Stimulated activated CD8-positive, alpha-beta memory T cell treated with anti-CD3 and anti-CD28 coated beads, Interleukin-4, amount 100 ng/mL, for 48 hours (primary cell): ENCODE results near the gene ZNF844.
"Not testable (repeated sequence)": the region's sequence is repeated elsewhere in the genome, so short reads cannot be mapped to it uniquely, and the experiment has no call there.

Experiments
- DNase-seq: peaks from one replicate; pipeline ENCODE4 v3.0.0-alpha.2; 2020

ZNF844 gene

GRCh38 chr19:12064590-12065538 lies at the start of gene ZNF844:
Gene ZNF844, plus strand, starts transcription at chr19:12064731. Its CDS starts 143 bp downstream, at chr19:12064874.
- peak; percentile 87 for DNase-seq

DNA sequence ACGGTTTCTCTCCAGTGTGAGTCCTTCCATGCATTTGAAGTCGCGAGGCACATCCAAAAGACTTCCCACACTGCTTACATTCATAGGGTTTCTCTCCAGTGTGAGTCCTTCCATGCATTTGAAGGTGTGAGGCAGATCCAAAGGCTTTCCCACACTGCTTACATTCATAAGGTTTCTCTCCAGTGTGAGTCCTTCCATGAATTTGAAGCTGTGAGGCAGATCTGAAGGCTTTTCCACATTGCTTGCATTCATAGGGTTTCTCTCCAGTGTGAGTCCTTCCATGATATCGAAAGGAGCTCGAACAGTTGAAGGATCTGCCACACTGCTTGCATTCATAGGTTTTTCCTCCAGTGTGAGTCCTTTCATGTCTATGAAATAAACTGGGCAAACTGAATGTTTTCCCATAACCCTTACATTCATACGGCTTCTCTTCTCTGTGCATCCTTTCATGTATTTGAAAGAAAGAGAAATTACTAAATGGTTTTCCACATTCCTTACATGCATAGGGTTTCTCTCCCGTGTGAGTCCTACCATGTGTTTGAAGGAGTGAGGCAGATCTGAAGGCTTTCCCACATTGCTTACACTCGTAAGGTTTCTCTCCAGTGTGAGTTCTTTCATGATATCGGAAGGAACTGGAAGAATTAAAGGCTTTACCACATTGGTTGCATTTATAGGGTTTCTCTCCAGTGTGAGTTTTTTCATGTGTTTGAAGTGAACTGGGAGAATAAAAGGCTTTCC lies 49.3 kb upstream of the ZNF844 start:
- no peak for DNase-seq

GRCh38 chr19:12015753-12016116 lies 48.8 kb upstream of the ZNF844 start:
- no peak for DNase-seq

DNA sequence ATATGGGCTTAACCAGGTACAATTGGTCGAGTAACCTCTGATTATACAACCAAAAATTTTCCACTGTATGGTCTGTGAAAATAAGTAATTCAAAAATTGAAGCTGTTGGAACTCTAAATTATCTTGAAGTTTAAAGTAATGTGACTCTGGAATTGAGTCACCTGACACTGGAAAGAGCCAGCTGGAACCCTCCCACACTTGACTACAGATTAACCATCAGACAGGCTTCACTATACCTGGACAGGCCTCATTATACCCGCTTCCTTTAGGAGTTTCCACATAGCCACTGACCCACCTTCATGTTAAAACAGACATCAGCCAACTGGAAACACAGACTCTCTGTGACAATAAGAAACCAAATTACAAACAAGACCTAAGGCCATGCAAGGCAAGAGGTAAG lies 30.3 kb upstream of the ZNF844 start:
- DNase-seq = no peak

DNA sequence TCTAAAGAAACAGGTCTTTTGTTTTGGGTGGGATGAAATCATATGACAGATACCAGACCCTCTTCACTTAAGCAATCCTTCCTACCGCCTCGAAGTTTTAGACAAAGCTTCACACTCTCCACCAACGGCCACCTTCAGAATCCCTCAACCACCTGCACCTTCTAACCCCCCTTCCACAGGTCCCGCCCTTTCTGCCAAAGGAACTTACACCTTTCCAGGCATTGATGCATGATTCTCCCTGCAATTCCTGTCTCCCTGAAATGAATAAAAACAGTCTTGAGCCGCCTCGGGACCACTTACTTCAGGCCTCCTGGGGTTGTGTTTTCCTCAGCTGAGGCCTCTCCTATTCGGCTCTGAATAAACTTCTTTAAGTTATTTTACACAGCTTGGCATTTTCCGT lies 29.9 kb upstream of the ZNF844 start:
- no peak for DNase-seq

GRCh38 chr19:12035220-12036172 lies 29.0 kb upstream of the ZNF844 start, which contains the start of gene ZNF433:
Gene ZNF433, minus strand, starts transcription at chr19:12035679. Its CDS starts 140 bp downstream, at chr19:12035539.
- peak; percentile 88 for DNase-seq

DNA sequence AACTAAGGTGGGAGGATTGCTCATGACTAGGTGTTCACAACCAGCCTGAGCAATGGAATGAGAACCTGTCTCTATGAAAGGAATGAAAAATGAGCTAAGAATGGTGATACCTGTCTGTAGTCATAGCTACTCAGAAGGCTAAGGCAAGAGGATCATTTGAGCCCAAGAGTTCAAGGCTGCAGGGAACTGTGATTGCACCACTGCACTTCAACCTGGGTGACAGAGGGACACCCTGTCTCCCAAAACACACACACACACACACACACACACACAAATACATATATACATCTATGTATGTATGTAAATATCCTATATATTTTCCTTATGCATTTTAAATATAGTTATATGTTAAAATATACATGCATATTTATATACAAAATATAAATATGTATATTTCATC lies 21.6 kb upstream of the ZNF844 start:
- DNase-seq = no peak

DNA sequence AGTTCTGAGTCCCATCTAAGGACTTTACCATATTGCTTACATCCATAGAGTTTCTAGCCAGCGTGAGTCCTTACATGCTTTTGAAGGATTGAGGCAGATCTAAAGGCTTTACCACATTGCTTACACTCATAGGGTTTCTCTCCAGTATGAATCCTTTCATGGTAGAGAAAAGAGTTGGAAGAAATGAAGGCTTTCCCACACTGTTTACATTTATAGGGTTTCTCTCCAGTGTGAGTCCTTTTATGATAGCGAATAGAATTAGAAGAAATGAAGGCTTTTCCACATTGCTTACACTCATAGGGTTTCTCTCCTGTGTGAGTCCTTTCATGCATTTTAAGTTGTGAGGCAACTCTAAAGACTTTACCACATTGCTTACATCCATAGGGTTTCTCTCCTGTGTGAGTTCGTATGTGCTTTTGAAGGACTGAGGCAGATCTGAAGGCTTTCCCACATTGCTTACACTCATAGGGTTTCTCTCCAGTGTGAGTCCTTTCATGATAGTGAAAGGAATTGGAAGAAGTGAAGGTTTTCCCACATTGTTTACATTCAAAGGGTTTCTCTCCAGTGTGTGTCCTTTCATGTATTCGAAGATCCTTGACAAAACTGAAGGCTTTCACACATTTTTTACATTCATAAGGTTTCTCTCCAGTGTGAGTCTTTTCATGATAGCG lies 20.6 kb upstream of the ZNF844 start:
- no peak for DNase-seq

DNA sequence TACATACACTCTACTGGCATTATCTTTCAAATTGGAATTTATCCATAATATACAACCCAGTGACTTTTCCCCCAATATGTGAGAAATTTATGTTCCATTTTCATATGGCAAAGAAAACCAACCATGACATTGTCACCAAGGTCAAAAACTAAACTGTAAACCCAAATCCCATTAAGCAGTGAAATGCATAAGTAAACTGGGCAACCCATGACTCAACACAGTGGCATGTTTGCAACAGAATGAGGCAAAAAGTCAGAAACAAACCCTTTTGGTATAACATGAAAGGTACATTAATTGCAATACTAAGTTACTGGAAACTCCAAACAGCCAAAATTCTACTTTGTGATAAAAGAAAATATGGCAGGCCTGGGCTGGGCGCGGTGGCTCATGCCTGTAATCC lies 16.7 kb upstream of the ZNF844 start:
- no peak for DNase-seq

DNA sequence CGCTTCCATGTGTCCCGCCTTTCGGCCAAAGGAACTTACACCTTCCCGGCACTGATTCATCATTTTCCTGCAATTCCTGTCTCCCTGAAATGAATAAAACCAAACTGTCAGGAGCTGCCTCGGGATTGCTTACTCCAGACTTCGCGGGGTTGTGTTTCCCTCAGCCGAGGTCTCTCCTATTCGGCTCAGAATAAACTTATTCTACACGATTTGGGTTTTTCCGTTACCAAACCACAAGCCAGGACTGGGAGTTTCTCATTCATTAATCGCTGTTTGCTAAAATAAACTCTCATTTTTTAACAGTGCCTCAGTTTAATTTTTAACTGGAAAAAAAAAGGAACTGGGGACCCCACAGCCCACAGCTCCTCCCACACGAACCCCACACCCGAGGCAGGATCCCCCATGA lies 12.4 kb upstream of the ZNF844 start:
- DNase-seq = no peak

GRCh38 chr19:12052497-12053169 lies 11.9 kb upstream of the ZNF844 start, which contains the start of gene ZNF878:
Gene ZNF878, minus strand, starts transcription at chr19:12052961. Its CDS starts 160 bp downstream, at chr19:12052801.
- DNase-seq = peak; percentile 83

DNA sequence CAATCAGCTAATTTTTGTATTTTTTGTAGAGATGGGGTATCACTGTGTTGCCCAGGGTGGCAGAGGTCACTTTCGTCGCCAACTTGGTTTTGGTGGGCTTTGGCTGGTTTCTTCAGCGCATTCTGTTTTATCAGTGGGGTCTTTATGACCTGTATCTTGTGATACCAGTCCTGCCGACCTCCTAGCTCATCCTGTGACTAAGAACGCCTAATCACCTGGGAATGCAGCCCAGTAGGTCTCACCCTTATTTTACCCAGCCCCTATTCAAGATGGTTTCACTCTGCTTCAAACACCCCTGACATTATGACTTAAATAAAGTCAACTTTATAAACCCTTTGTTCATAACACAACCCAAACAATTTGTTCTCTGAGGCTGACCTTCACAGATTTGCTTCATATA lies 8.7 kb upstream of the ZNF844 start:
- DNase-seq = no peak

- DNase-seq = no peak
These were observed 11.1 kb downstream of the ZNF844 start for GRCh38 chr19:12075538-12076139.

DNA sequence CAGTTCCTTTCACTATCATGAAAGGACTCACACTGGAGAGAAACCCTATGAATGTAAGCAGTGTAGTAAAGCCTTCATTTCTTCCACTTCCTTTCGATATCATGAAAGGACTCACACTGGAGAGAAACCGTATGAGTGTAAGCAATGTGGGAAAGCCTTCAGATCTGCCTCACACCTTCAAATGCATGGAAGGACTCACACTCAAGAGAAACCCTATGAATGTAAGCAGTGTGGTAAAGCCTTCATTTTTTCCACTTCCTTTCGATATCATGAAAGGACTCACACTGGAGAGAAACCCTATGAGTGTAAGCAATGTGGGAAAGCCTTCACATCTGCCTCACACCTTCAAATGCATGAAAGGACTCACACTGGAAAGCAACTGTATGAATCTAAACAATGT lies 11.8 kb downstream of the ZNF844 start:
- not testable (repeated sequence) for DNase-seq

GRCh38 chr19:12077375-12077774 lies 12.8 kb downstream of the ZNF844 start:
- no peak for DNase-seq

- DNase-seq = not testable (repeated sequence)
These were observed 18.8 kb downstream of the ZNF844 start for GRCh38 chr19:12083336-12083735.

- no peak for DNase-seq
These were observed 20.7 kb downstream of the ZNF844 start for GRCh38 chr19:12085074-12085818.

GRCh38 chr19:12090807-12091206 lies 26.3 kb downstream of the ZNF844 start:
- peak; percentile 86 for DNase-seq

GRCh38 chr19:12092065-12092867 lies 27.7 kb downstream of the ZNF844 start:
- DNase-seq = peak; percentile 87
